Stimulated activated CD8-positive, alpha-beta memory T cell treated with anti-CD3 and anti-CD28 coated beads, Interleukin-2, amount 100 ng/mL, for 48 hours (primary cell): ENCODE results near the gene TSPAN2.

Experiments used
- DNase-seq, 2 donors: peaks; one replicate each; pipeline ENCODE4 v3.0.0-alpha.2; 2020; ENCODE audit warnings: low read depth in 2 of 2

The TSPAN2 gene

GRCh38 chr1:115113766-115114165 is 24.5 kb upstream of the TSPAN2 start:
- no peak for DNase-seq

DNA sequence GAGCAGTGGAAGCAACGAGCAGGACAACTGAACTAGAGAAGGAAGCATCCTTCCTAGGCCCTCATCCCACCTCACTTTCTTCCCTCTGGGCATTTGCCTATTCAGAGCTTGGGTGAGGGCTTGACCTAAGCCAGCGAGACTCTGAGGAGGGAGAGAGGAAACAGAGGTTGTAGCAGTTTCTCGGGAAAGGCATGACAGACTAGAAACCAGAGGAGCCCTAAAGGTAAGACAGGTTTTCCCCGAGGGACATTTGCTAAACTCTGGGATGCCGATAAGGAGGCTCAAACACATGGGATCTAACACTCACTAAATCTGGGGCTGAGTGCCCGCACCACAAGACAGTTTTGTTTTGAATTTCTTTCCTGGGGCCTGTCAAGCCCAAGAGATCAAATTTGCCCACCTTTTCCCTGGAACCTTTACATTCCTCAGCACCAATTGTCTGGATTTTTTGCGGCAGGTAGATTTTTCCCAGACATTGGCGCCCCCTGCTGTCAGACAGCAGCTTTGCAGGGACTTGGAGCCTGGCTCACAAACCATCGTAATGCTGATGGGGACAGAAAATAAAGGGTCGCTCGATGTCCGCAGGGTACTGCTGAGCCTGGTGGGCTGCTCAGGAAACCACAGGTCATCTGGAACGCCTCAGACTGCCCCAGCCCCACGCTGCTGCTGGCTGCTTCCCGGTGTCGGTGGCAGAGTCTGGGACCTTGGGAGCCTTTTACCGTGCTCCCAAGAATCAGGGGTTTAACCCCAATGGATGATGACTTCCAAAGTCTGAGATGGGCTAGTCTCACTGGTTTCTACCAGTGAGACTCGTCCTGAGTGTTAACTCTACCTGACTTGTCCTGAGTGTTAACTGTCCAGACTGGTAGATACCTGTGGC is 23.4 kb upstream of the TSPAN2 start:
- peak; percentile 13 to 20 for DNase-seq

DNA sequence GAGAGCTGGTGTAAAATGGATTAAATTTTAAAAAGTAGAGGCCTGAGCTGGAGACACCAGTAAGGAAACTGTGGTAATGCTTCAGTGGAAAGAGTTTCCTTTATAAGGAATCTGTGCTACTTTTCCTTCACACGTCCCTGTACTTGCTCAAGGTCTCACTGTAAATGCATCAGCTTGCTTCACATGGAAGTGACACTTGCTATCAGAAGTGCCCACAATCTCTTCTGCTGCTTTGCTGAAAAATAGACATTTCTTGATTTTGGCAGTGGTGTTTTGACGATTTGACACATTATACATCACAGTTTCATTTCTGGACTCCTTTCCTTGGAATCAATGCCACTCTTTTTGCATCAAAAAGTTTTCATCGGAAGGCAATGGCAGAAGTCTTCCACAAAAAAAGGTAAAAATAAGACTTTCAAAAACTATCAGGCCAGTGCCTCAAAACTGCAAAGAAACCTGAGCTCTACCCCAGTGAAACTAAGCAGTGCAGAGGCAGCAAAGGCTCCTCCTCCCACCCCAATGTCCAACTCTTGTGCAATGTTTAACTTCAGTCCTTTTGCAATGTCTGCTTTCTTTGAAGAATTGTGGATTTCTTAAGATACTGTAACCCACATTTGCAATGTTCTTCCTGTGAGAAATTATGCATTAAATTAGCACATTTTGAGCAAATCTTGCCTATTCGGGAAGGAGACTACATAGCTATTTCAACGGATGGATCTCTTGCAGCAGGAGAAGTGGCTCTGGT is 18.4 kb upstream of the TSPAN2 start:
- DNase-seq, result no peak

- no peak for DNase-seq
These were observed 16.5 kb upstream of the TSPAN2 start for GRCh38 chr1:115105831-115106230.

DNA sequence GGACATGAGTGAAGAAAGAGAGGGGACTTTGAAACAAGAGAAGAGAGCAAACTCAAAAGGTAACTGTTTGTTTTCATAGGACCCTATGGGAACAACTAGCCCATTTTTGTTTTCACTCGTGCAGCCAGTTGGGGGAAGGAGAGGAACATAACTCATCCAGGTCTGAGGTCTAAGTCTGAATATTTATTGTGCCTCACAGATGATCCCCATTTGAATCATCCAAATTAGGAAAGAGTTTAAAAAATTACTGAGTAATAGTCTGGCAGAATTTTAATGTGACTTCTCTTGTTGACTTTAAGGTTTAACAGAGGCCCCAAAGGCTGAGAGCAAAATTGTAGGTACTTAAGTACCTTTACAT is 10.4 kb upstream of the TSPAN2 start:
- DNase-seq, result no peak

DNA sequence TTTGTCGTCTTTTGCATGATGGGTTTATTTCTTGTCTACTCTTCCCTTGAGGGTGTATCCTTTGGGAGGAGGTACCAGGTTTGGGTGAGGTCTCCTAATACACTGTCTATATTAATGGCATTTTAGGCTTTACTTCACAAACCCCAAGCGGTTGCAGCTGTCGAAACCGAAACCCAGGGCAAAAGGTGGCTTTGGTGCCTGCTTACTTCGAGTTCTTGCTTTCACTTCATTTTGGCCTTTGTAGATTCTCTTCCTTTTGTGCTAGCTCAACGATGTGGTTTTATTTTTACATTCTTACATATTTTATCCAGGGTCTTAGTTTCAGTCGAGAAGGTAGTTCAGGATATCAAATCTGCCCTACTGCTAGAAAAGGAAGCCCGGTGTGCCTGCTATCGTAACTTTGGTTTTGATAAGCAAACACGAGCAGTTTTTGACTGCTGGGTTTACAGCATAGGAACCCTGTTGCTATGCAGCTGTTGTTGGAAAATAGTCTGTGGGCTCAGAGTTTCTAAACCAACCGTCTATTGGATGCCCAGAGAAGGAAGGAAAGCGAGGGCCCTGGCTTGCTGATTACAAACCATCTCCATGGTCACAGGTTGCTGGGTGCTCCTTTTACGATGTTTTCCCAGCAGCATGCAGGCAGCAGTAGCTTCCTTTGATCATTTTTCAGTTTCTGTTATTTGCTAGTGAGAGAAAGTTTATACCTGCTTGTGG is 9.8 kb upstream of the TSPAN2 start:
- peak; percentile 30 to 36 for DNase-seq

DNA sequence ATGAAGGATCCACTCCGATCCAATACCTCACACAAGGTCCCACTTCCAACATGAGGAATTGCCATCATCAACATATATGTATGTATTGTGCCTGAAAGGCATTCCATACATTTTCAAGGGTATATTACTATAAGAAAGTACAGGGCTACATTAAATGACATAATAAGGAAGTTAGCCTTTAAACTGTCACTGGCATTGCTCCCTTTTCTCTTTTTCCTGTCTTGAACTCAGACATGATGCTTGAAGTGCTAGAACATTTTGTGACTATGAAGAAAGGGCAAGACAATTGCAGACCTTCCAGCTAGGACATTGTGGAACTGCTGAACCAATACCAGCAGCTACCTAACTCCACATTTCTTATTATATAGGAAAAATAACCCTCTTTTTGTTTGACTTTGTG is 2.9 kb upstream of the TSPAN2 start:
- DNase-seq, result no peak

DNA sequence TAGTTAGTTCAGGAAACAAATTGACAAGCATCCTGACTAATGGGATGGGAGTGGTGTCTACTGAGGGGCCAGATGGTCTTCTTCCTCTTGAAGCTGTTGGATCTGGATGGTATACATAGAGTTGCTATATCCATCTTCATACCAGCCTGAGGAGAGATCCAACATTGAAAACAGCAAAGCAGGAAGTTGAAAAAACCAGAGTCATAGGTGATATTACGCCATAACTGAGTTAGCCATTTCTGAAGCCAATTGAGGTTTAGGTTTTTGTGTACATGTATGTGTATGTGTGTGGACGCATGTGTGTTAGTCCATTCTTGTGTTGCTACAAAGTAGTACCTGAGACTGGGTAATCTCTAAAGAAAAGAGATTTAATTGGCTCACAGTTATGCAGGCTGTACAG is 2.3 kb upstream of the TSPAN2 start:
- DNase-seq, result no peak

- no peak for DNase-seq
These were observed 1.7 kb upstream of the TSPAN2 start for GRCh38 chr1:115090956-115091355.

- DNase-seq, result no peak
These were observed 1.2 kb upstream of the TSPAN2 start for GRCh38 chr1:115090540-115090939.

- no peak for DNase-seq
These were observed 835 bp upstream of the TSPAN2 start for GRCh38 chr1:115090186-115090490.

GRCh38 chr1:115088871-115089419 is 358 bp downstream of the TSPAN2 start:
- DNase-seq, result no peak

GRCh38 chr1:115088115-115088778 is 1.1 kb downstream of the TSPAN2 start:
- no peak for DNase-seq

GRCh38 chr1:115086176-115086830 is 3.0 kb downstream of the TSPAN2 start:
- no peak for DNase-seq

- DNase-seq, result no peak
These were observed 4.3 kb downstream of the TSPAN2 start for GRCh38 chr1:115084902-115085511.

DNA sequence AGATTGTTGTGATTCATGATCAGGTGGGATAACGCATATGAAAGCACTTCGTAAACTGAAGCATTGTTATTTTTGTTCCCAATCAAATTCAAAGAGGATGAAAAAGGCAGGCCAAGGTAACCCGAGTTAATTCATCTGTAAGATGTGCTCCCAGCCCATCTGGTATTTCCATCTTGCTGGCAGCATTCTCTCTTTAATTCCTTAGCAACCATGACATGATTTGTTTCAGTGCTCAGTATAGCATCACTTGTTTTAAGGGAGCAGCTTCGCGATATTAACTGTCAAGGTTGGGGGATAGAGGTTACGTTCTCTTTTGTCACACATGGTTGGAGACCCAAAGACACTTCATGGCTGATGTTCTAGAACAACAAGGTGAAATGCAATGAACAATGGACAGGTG is 6.4 kb downstream of the TSPAN2 start:
- DNase-seq, result no peak

DNA sequence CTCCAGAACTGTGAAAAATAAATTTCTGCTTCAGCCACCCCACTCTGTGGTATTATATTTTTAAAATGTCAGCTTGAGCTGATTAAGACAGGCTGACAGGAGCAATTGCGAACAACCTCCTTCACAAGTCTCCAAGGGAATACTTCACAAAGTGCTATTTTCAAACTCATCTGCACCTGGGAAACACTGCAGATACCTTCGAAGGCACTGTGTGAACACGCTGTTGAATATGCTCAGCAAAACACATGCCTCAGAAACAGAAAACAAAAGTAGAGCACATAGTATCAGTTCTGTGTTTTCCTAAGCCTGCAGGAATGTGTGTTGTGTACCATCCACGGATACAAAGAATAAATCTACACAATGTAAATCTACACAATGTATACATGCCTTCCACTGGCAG is 10.6 kb downstream of the TSPAN2 start:
- no peak for DNase-seq

DNA sequence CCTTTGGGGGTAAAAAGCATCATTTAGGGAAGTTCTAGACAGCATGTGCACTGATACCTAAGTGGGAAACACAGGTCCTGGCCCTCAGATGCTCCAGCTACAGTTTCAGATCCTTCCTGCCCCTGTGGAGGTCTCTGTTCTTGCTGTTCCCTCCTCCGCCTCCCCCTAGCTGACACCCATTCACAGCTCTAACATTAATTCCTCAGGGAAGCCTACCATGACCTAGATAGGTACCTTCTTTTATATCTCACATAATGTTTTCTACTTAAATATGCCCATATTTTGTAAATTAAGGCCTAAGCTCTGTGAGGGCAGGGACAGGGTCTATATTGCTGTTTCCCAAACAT is 11.3 kb downstream of the TSPAN2 start:
- no peak for DNase-seq

- DNase-seq, result no peak
These were observed 11.9 kb downstream of the TSPAN2 start for GRCh38 chr1:115077286-115077983.

DNA sequence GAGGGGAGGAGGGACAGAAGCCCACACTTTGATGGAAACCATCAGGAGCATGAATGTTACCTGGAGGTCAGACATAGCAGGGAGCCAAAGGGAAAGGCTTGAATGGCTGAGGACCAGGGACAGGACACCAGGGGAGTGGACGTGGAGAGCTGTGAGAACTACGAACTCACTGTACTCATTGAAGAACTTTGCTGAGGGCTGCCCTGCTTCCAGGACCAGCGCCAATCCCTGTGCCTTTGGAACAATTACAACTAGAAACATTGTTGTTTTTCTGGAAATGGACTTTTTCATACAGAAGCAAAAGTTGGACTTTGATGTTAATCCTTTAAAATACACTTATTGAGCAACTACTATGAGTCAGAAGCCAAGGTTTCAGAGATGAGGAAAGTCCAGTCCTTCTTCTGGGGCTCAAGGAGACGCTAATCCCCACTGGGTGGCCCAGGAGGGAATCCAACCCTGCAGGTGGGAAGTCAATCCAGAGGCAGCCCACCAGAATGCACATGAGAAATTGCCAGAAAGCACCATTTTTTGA is 12.9 kb downstream of the TSPAN2 start:
- DNase-seq, result no peak
